LHCN-M2 (cell line): ENCODE results near the gene MESP1. TPM values are rescaled to one million over a fixed set of nuclear protein-coding genes. Genes with fewer than 3 reads are reported as not detected.
"Not testable (repeated sequence)": the region's sequence is repeated elsewhere in the genome, so short reads cannot be mapped to it uniquely, and the experiment has no call there.

Source experiments
- DNase-seq: peaks from one replicate; pipeline ENCODE4 v3.0.0-alpha.2; 2012; ENCODE audit warnings: low read depth
- polyA plus RNA-seq: library from polyadenylated mRNA; unstranded; fragments of >200 nt; gene quantifications from one replicate; pipeline ENCODE4 v1.2.1, GENCODE V29; 2012; ENCODE audit warnings: missing spikeins
- total RNA-seq: library from RNA; depleted of rRNA; stranded (reverse); fragments of >200 nt; gene quantifications from 2 replicates; pipeline ENCODE4 v1.2.3, GENCODE V29; 2014; rRNA removed

MESP1 gene
- 0.17 TPM in 1 of 2 replicates, not detected in the other for total RNA-seq
- 0.45 TPM for polyA plus RNA-seq

GRCh38 chr15:89750560-89751542 is at the start of gene MESP1:
TSS of gene MESP1 (minus strand) at chr15:89751249. CDS start at chr15:89751231, 18 bp downstream.
- peak; percentile 86 for DNase-seq

- DNase-seq: no peak
These were observed 49.0 kb upstream of the MESP1 start for GRCh38 chr15:89799918-89800498.

- no peak for DNase-seq
These were observed 48.2 kb upstream of the MESP1 start for GRCh38 chr15:89799011-89799911.

GRCh38 chr15:89797678-89798201 is 46.7 kb upstream of the MESP1 start:
- no peak for DNase-seq

- DNase-seq: no peak
These were observed 44.9 kb upstream of the MESP1 start for GRCh38 chr15:89795996-89796395.

- DNase-seq: peak; percentile 58
These were observed 43.7 kb upstream of the MESP1 start for GRCh38 chr15:89794627-89795241.

GRCh38 chr15:89792106-89792805 is 41.2 kb upstream of the MESP1 start:
- no peak for DNase-seq

- DNase-seq: no peak
These were observed 39.6 kb upstream of the MESP1 start for GRCh38 chr15:89790661-89791060.

GRCh38 chr15:89790206-89790605 is 39.2 kb upstream of the MESP1 start:
- no peak for DNase-seq

- DNase-seq: not testable (repeated sequence)
These were observed 37.5 kb upstream of the MESP1 start for GRCh38 chr15:89788585-89788984.

GRCh38 chr15:89787944-89788343 is 36.9 kb upstream of the MESP1 start:
- no peak for DNase-seq

GRCh38 chr15:89785774-89786140 is 34.7 kb upstream of the MESP1 start:
- no peak for DNase-seq

GRCh38 chr15:89785064-89785773 is 34.2 kb upstream of the MESP1 start:
- no peak for DNase-seq

- DNase-seq: no peak
These were observed 33.6 kb upstream of the MESP1 start for GRCh38 chr15:89784686-89784960.

- no peak for DNase-seq
These were observed 33.0 kb upstream of the MESP1 start for GRCh38 chr15:89783861-89784685.

GRCh38 chr15:89783111-89783860 is 32.2 kb upstream of the MESP1 start:
- DNase-seq: no peak

GRCh38 chr15:89782619-89782950 is 31.5 kb upstream of the MESP1 start:
- not testable (repeated sequence) for DNase-seq

- DNase-seq: no peak
These were observed 31.0 kb upstream of the MESP1 start for GRCh38 chr15:89781891-89782618.
